GM12873 (cell line): ENCODE measurements around the gene TEAD1.

ENCODE experiments used
- CTCF ChIP-seq: IDR thresholded peaks from 2 replicates; pipeline ENCODE4 v1.5.1; 2012; ENCODE audit warnings: low read depth, mild to moderate bottlenecking, moderate library complexity, low read length, control low read depth; ENCODE audit not compliant: insufficient read depth; ENCODE audit errors: missing control alignments

Gene TEAD1

GRCh38 chr11:12886508-12886907 lies 212.3 kb downstream of the TEAD1 start:
- no peak for TF ChIP-seq CTCF

GRCh38 chr11:12888525-12889158 lies 214.4 kb downstream of the TEAD1 start:
- peak; percentile 77 for TF ChIP-seq CTCF

GRCh38 chr11:12889243-12889642 lies 215.0 kb downstream of the TEAD1 start:
- TF ChIP-seq CTCF, result no peak

GRCh38 chr11:12890476-12890875 lies 216.3 kb downstream of the TEAD1 start:
- no peak for TF ChIP-seq CTCF

DNA sequence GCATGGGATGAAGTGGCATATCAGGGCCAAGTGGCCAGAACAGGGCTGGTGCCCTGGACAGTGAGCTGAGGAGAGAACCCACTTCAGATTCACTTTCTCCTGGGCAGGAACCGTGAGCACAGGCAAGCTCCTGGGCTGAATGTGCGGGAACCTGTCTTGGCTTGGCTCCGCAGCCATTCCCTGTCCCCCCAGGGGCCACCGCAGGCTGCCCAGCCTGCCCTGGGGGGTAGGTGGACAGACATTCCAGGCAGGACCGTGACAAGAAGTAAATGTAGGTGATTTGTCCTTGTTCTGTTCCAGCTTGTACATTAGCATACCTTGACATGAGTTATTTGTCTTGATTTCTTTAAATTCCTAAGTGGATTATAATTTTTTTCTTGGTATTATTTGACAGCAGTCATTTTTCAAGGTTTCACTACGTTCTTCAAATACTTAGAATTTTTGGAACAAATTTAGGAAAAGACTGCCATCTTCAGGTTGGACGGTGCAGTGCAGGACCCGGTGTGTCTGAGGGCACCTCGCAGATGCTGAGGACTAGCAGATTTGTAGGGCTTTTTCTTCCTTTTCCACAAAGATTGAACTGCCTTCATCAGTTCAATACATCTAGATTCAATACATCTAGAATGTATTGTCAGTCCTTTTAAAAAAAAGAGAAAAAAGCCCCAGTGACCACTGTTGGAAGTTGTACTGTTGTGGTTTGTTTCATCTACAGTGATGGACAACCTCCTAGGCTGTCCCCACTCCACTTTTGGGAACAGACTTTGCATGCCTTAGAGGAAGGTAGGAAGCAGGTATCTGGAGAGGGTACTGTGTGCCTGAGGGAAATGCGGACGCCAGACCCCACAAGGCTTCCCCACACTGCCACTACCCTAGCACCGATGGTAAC lies 219.8 kb downstream of the TEAD1 start:
- peak; percentile 75 for TF ChIP-seq CTCF

GRCh38 chr11:12897390-12897789 lies 223.2 kb downstream of the TEAD1 start:
- TF ChIP-seq CTCF, result no peak

DNA sequence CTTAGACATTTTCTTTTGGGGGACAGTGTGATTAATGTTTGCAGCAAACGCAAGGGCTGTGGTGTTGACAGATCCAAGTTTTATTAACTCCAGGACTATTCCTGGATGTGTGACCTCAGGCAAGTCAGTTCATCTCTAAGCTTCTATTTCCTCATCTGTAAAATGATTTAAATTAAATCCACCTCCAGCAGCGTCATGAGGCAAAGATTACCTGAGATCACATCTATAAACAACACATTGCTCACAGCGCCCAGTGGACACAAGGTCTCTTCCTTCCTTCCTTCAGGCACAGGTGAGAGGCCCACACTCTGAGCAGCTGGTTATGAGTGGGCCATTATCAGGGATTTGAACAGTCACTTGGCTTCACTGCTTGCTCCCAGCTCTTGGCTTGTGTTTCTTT lies 223.6 kb downstream of the TEAD1 start:
- no peak for TF ChIP-seq CTCF
